Gastroesophageal sphincter (tissue), 4 donors: ENCODE measurements around the gene PPP6R2. TPM values are rescaled to one million over a fixed set of nuclear protein-coding genes. Genes with fewer than 3 reads are reported as not detected.

ENCODE experiments used
- ATAC-seq: fragments of 150-250 bp; one replicate; pipeline ENCODE4 v1.9.1; 2016; ENCODE audit warnings: mild to moderate bottlenecking, moderate library complexity
- H3K27ac ChIP-seq, 4 donors: fragments of 200-600 bp; sonication (generic) in 3 of 4; 1 replicate in 3 of 4; 2 replicates in 1 of 4; pipeline ENCODE4 v1.5.1; 2016 to 2019
- H3K27me3 ChIP-seq: fragments of 200-600 bp; sonication (generic); one replicate; pipeline ENCODE4 v1.5.1; 2019
- H3K36me3 ChIP-seq, 2 donors: fragments of 200-600 bp; sonication (generic); one replicate each; pipeline ENCODE4 v1.5.1; 2019; ENCODE audit warnings: control low read depth in 1 of 2
- H3K4me1 ChIP-seq, 3 donors: fragments of 200-600 bp; sonication (generic); 1 replicate in 2 of 3; 2 replicates in 1 of 3; pipeline ENCODE4 v1.5.1; 2016 to 2019; ENCODE audit warnings: control low read depth in 2 of 3
- H3K4me3 ChIP-seq, 2 donors: fragments of 200-600 bp; sonication (generic); one replicate each; pipeline ENCODE4 v1.5.1; 2019; ENCODE audit warnings: mild to moderate bottlenecking in 1 of 2, moderate library complexity in 1 of 2
- H3K9me3 ChIP-seq, 3 donors: fragments of 200-600 bp; sonication (generic); one replicate each; pipeline ENCODE4 v1.5.1; 2017 to 2019; ENCODE audit warnings: control low read depth in 2 of 3
- CTCF ChIP-seq, 4 experiments: fragments of 200-600 bp in 2 of 4; fragments of 450-650 bp in 2 of 4; sonication (generic) in 1 of 4; IDR thresholded peaks; one replicate each; pipeline ENCODE4 v1.5.1; 2017 to 2019; ENCODE audit warnings: antibody characterized with exemption in 4 of 4, mild to moderate bottlenecking in 2 of 4, moderate library complexity in 2 of 4
- EP300 ChIP-seq: sonication (generic); formaldehyde crosslinking; IDR thresholded peaks from one replicate; pipeline ENCODE4 v1.6.1; 2017; ENCODE audit warnings: antibody characterized with exemption, mild to moderate bottlenecking
- POLR2A ChIP-seq, 2 donors: fragments of 450-650 bp; IDR thresholded peaks; one replicate each; pipeline ENCODE4 v1.6.1; 2017; ENCODE audit warnings: antibody characterized with exemption in 2 of 2, mild to moderate bottlenecking in 2 of 2, moderate library complexity in 1 of 2
- POLR2AphosphoS5 ChIP-seq: sonication (generic); formaldehyde crosslinking; IDR thresholded peaks from one replicate; pipeline ENCODE4 v1.6.1; 2017; ENCODE audit warnings: antibody characterized with exemption
- WGBS, 2 donors: methylation state at CpG; one replicate each; pipeline ENCODE4 v1.1.5; 2018; ENCODE audit warnings: low coverage in 1 of 2; 5-methylcytosine and 5-hydroxymethylcytosine counted together
- total RNA-seq, 4 donors: library from RNA; depleted of rRNA; stranded (reverse); fragments of >200 nt; gene quantifications; one replicate each; pipeline ENCODE4 v1.1.0, GENCODE V29; 2016

Gene PPP6R2
- total RNA-seq, 4 donors from 2014 or later, result 52.2 to 73.5 (median 64.2) TPM

DNA sequence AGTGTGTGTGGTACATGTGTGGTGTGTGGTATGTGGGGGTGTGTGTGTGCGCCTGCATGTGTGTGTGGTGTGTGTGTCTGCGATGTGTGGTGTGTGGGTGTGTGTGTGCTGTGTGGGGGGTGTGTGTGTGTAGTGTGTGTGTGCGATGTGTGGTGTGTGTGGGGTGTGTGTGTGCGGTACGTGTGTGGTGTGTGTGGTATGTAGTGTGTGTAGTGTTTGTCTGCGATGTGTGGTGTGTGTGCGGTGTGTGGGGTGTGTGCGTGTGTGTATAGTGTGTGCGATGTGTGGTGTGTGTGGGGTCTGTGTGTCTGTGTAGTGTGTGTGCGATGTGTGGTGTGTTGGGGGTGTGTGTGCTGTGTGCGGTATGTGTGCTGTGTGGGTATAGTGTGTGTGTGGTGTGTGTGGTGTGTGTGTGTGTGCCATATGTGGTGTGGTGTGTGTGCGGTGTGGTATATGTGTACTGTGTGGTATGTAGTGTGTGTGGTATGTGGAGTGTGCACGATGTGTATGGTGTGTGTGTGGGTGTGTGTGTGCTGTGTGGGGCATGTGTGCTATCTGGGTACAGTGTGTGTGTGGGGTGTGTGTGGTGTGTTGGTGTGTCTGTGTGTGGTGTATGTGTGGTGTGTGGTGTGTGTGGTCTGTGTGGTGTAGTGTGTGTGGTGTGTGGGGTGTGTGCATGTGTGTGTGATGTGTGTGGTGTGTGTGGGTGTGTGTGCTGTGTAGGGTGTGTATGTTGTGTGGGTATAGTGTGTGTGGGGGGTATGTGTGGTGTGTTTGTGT is 5.7 kb upstream of the PPP6R2 start:
- WGBS, 2 donors, result 92 to 95% methylated on average over 13 of the region's 13 CpGs
- Histone ChIP-seq H3K4me1 (peaks cover 0 to 7% (median 0%) of the 10 kb centered on the region in 3 donors), H3K4me3 (no peak overlapping the region), H3K27ac (no peak overlapping the region), H3K36me3 (no peaks in the 10 kb centered on the region), H3K9me3 (no peaks in the 10 kb centered on the region), H3K27me3 (no peaks in the 10 kb centered on the region)
- TF ChIP-seq POLR2AphosphoS5 (no peak), CTCF (IDR thresholded peaks at IDR 0.05) (no peak), EP300 (no peak), POLR2A (IDR thresholded peaks at IDR 0.05) (no peak)
- ATAC-seq, result no peak

DNA sequence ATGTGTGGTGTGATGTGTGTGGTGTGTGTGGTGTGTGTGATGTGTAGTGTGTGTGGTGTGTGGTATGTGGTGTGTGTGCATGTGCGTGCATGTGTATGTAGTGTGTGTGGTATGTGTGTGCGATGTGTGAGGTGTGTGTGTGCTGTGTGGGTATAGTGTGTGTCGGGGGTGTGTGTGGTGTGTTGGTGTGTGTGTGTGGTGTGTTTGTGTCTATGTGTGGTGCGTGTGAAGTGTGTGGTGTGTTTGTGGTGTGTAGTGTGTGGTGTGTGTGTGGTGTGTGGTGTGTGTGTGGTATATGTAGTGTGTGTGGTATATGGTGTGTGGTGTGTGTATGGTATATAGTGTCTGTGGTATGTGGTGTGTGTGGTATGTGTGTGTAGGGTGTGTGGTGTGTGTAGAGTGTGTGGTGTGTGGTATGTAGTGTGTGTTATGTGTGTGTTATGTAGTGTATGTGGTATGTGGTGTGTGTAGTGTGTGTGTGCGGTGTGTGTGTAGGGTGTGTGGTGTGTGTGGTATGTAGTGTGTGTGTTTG is 5.0 kb upstream of the PPP6R2 start:
- H3K27me3 ChIP-seq, result no peaks in the 10 kb centered on the region
- H3K36me3 ChIP-seq, result no peaks in the 10 kb centered on the region
- TF ChIP-seq POLR2AphosphoS5 (no peak), POLR2A (IDR thresholded peaks at IDR 0.05) (no peak), CTCF (IDR thresholded peaks at IDR 0.05) (no peak), EP300 (no peak)
- no peak overlapping the region for H3K27ac ChIP-seq
- H3K4me1 ChIP-seq, result peaks cover 0 to 12% (median 0%) of the 10 kb centered on the region in 3 donors
- ATAC-seq, result no peak
- H3K4me3 ChIP-seq, result no peak overlapping the region
- 83 to 86% methylated on average over 5 of the region's 5 CpGs for WGBS, 2 donors
- H3K9me3 ChIP-seq, result no peaks in the 10 kb centered on the region

DNA sequence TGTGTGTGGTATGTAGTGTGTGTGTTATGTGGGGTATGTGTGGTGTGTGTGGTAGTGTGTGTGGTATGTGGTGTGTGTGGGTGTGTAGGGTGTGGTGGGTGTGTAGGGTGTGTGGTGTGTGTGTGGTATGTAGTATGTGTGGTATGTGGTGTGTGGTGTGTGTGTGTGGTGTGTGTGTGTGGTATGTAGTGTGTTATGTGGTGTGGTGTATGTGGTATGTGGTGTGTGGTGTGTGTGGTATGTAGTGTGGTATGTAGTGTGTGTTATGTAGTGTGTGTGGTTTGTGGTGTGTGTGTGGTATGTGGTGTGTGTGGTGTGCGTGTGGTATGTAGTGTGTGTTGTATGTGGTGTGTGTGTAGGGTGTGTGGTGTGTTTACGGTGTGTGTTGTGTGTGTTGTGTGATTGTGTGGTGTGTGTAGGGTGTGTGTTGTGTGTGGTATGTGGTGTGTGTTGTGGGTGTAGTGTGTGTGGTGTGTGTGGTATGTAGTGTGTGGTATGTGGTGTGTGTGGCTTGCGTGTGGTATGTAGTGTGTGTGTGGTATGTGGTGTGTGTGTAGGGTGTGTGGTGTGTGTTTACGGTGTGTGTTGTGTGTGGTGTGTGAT is 4.2 kb upstream of the PPP6R2 start:
- peaks cover 0 to 12% (median 0%) of the 10 kb centered on the region in 3 donors for H3K4me1 ChIP-seq
- H3K36me3 ChIP-seq, result no peaks in the 10 kb centered on the region
- 82 to 87% methylated on average over 3 to 4 of the region's 4 CpGs for WGBS, 2 donors
- TF ChIP-seq EP300 (no peak), CTCF (IDR thresholded peaks at IDR 0.05) (no peak), POLR2AphosphoS5 (no peak), POLR2A (IDR thresholded peaks at IDR 0.05) (no peak)
- H3K27me3 ChIP-seq, result no peaks in the 10 kb centered on the region
- no peak for ATAC-seq
- H3K27ac ChIP-seq, result no peak overlapping the region
- H3K4me3 ChIP-seq, result no peak overlapping the region
- no peaks in the 10 kb centered on the region for H3K9me3 ChIP-seq

- no peaks in the 10 kb centered on the region for H3K36me3 ChIP-seq
- 67 to 89% methylated on average over 8 to 12 of the region's 12 CpGs for WGBS, 2 donors
- H3K4me1 ChIP-seq, result peaks cover 0 to 12% (median 0%) of the 10 kb centered on the region in 3 donors
- no peaks in the 10 kb centered on the region for H3K9me3 ChIP-seq
- no peaks in the 10 kb centered on the region for H3K27me3 ChIP-seq
- H3K27ac ChIP-seq, result no peak overlapping the region
- H3K4me3 ChIP-seq, result no peak overlapping the region
- TF ChIP-seq POLR2A (IDR thresholded peaks at IDR 0.05), result no peak
- no peak for TF ChIP-seq POLR2AphosphoS5
- no peak for TF ChIP-seq CTCF (IDR thresholded peaks at IDR 0.05)
- no peak for TF ChIP-seq EP300
- ATAC-seq, result no peak
Measured at GRCh38 chr22:50339945-50340879, 2.9 kb upstream of the PPP6R2 start.
